Measurements from ENCODE around the gene EMC7. TPM values are rescaled to one million over a fixed set of nuclear protein-coding genes. Genes with fewer than 3 reads are reported as not detected.

EMC7 gene
- total RNA-seq, 2 donors from 2014 or later: 27.4 to 27.8 TPM

- DNase-seq (no peak), ATAC-seq (no peak)
- H3K4me3 ChIP-seq: no peak overlapping the region
Observed at GRCh38 chr15:34059946-34060345, 41.7 kb downstream of the EMC7 start.

DNA sequence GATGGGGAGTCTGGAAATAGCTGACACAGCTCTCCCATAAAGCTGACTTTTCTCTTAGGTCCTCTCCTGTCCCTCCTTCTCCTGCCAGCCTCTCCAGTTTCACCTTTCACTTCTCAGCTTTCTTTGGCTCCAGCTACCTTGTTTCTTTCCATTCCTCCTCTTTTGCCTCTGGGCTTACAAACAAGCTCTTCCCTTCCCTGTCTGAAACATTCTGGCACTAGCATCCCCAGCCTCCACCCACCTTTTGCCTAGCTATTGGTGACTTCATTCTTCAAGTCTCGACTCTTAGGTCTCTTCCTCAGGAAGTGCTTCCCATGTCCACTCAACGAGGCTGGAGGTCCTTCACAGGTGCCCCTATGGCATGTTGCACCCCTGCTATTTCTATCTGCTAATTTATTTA, 42.2 kb downstream of the EMC7 start:
- 28 to 31% methylated on average over 2 of the region's 2 CpGs for WGBS, 2 donors
- Histone ChIP-seq H3K4me3 (no peak overlapping the region), H3K9me3 (no peaks in the 10 kb centered on the region), H3K36me3 (replicated peaks in 1 of 2; ENCODE audit: insufficient read depth in 1 of 2, low read depth in 2 of 2) (no peaks in the 10 kb centered on the region), H3K4me1 (no peaks in the 10 kb centered on the region), H3K27me3 (no peaks in the 10 kb centered on the region), H3K27ac (no peak overlapping the region)
- no peak for TF ChIP-seq CTCF (IDR thresholded peaks at IDR 0.05)
- no peak for TF ChIP-seq POLR2A (IDR thresholded peaks at IDR 0.05)
- DNase-seq: no peak
- no peak for ATAC-seq
- intact Hi-C loops (cut with DNase I): no loop called here

More at GRCh38 chr15:34059946-34060345, 41.7 kb downstream of the EMC7 start:
- no peak overlapping the region for H3K27ac ChIP-seq
- TF ChIP-seq CTCF (IDR thresholded peaks at IDR 0.05) (no peak), POLR2A (IDR thresholded peaks at IDR 0.05) (no peak)
- WGBS, 2 donors: 38 to 43% methylated on average over 3 of the region's 3 CpGs
- no peaks in the 10 kb centered on the region for H3K4me1 ChIP-seq
- H3K27me3 ChIP-seq: no peaks in the 10 kb centered on the region
- H3K9me3 ChIP-seq: no peaks in the 10 kb centered on the region
- H3K36me3 ChIP-seq (replicated peaks in 1 of 2; ENCODE audit: insufficient read depth in 1 of 2, low read depth in 2 of 2): no peaks in the 10 kb centered on the region
- intact Hi-C loops (cut with DNase I): loop anchor here (5.0 to 10.0 kb wide), 2 partner anchors 152 to 305 kb away; partner anchors contain the start of genes KATNBL1 and LPCAT4

DNA sequence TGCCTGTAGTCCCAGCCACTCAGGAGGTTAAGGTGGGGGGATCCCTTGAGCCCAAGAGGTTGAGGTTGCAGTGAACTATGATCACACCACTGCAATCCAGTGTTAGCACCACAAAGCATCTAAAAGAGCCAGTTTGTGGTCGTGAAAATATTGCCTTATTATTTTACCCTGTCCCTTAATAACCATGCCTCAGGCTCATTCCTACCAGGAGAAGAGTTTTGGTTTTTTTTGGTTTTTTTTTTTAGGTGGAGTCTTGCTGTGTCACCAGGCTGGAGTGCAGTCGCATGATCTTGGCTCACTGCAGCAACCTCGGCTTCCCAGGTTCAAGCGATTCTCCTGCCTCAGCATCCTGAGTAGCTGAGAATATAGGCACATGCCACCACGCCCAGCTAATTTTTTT, 44.8 kb downstream of the EMC7 start:
- intact Hi-C loops (cut with DNase I): no loop called here

GRCh38 chr15:34055868-34056595, 45.6 kb downstream of the EMC7 start:
- Histone ChIP-seq H3K4me1 (no peaks in the 10 kb centered on the region), H3K4me3 (no peak overlapping the region), H3K27me3 (no peaks in the 10 kb centered on the region), H3K36me3 (replicated peaks in 1 of 2; ENCODE audit: insufficient read depth in 1 of 2, low read depth in 2 of 2) (no peaks in the 10 kb centered on the region), H3K9me3 (no peaks in the 10 kb centered on the region), H3K27ac (no peak overlapping the region)
- WGBS, 2 donors: 57 to 59% methylated on average over 3 of the region's 3 CpGs
- intact Hi-C loops (cut with DNase I): no loop called here
- no peak for DNase-seq
- ATAC-seq: no peak
- TF ChIP-seq CTCF (IDR thresholded peaks at IDR 0.05) (no peak), POLR2A (IDR thresholded peaks at IDR 0.05) (no peak)

More for the DNA sequence above, 44.8 kb downstream of the EMC7 start:
- Histone ChIP-seq H3K27me3 (no peaks in the 10 kb centered on the region), H3K27ac (no peak overlapping the region), H3K4me3 (no peak overlapping the region), H3K9me3 (no peaks in the 10 kb centered on the region), H3K4me1 (no peaks in the 10 kb centered on the region), H3K36me3 (replicated peaks in 1 of 2; ENCODE audit: insufficient read depth in 1 of 2, low read depth in 2 of 2) (no peaks in the 10 kb centered on the region)
- ATAC-seq: no peak
- TF ChIP-seq CTCF (IDR thresholded peaks at IDR 0.05) (no peak), POLR2A (IDR thresholded peaks at IDR 0.05) (no peak)
- WGBS, 2 donors: 77% methylated on average over 5 of the region's 5 CpGs
- DNase-seq: no peak

Measured in body of pancreas (tissue), 4 donors.